ENCODE measurements around the gene CADPS2. TPM values are rescaled to one million over a fixed set of nuclear protein-coding genes. Genes with fewer than 3 reads are reported as not detected.
A peak's percentile ranks its signal among the peaks of the same experiment; 100 is the strongest.

The CADPS2 gene
- total RNA-seq, 2 donors from 2014 or later, result 4.3 to 11.7 TPM

GRCh38 chr7:122300211-122300932 lies 585.9 kb downstream of the CADPS2 start:
- no peaks in the 10 kb centered on the region for H3K4me1 ChIP-seq (ENCODE audit: control insufficient read depth, insufficient read depth, low read length)
- H3K27ac Mint-ChIP-seq, result no peak overlapping the region
- H3K4me3 Mint-ChIP-seq, result peak overlapping the region; percentile 70
- H3K36me3 ChIP-seq (ENCODE audit: control insufficient read depth, insufficient read depth, low read length), result no peaks in the 10 kb centered on the region
- peaks cover 98% of the 10 kb centered on the region for H3K27me3 ChIP-seq (ENCODE audit: control insufficient read depth, insufficient read depth, low read length, poor library complexity, severe bottlenecking)
- H3K4me3 ChIP-seq (ENCODE audit: low read length), result peak overlapping the region; percentile 74
- peaks cover 96% of the 10 kb centered on the region for H3K27me3 Mint-ChIP-seq (ENCODE audit: insufficient read depth)
- 1 to 2% methylated on average over 18 to 43 of the region's 43 CpGs for WGBS, 2 experiments (ENCODE audit: insufficient coverage in 1 of 2, insufficient read length in 1 of 2)
- no peaks in the 10 kb centered on the region for H3K9me3 Mint-ChIP-seq
- H3K27ac ChIP-seq (ENCODE audit: low read depth, low read length), result no peak overlapping the region
- H3K9ac ChIP-seq (ENCODE audit: extremely low read depth, low read length, poor library complexity, severe bottlenecking), result no peak overlapping the region
- no peaks in the 10 kb centered on the region for H3K9me3 ChIP-seq (ENCODE audit: control insufficient read depth, low read length)
- TF ChIP-seq CTCF (conservative IDR thresholded peaks at IDR 0.05), result no peak
- peaks cover 26% of the 10 kb centered on the region for H3K4me1 Mint-ChIP-seq
- peak; percentile 78 for DNase-seq
- H3K36me3 Mint-ChIP-seq (ENCODE audit: low read depth), result no peaks in the 10 kb centered on the region

GRCh38 chr7:122299624-122300210 lies 586.5 kb downstream of the CADPS2 start:
- no peaks in the 10 kb centered on the region for H3K9me3 ChIP-seq (ENCODE audit: control insufficient read depth, low read length)
- H3K36me3 ChIP-seq (ENCODE audit: control insufficient read depth, insufficient read depth, low read length), result no peaks in the 10 kb centered on the region
- Mint-ChIP-seq H3K4me3 (peak overlapping the region; percentile 70), H3K27me3 (ENCODE audit: insufficient read depth) (peaks cover 94% of the 10 kb centered on the region), H3K9me3 (no peaks in the 10 kb centered on the region), H3K36me3 (ENCODE audit: low read depth) (no peaks in the 10 kb centered on the region), H3K27ac (no peak overlapping the region), H3K4me1 (peaks cover 23% of the 10 kb centered on the region)
- peak; percentile 79 for DNase-seq
- no peak for TF ChIP-seq CTCF (conservative IDR thresholded peaks at IDR 0.05)
- H3K27me3 ChIP-seq (ENCODE audit: control insufficient read depth, insufficient read depth, low read length, poor library complexity, severe bottlenecking), result peaks cover 94% of the 10 kb centered on the region
- H3K4me1 ChIP-seq (ENCODE audit: control insufficient read depth, insufficient read depth, low read length), result no peaks in the 10 kb centered on the region
- peak overlapping the region; percentile 74 for H3K4me3 ChIP-seq (ENCODE audit: low read length)
- no peak overlapping the region for H3K27ac ChIP-seq (ENCODE audit: low read depth, low read length)
- WGBS, 2 experiments (ENCODE audit: insufficient coverage in 1 of 2, insufficient read length in 1 of 2), result 6 to 7% methylated on average over 22 to 32 of the region's 32 CpGs
- no peak overlapping the region for H3K9ac ChIP-seq (ENCODE audit: extremely low read depth, low read length, poor library complexity, severe bottlenecking)

- no peaks in the 10 kb centered on the region for H3K36me3 Mint-ChIP-seq (ENCODE audit: low read depth)
- H3K27me3 ChIP-seq (ENCODE audit: control insufficient read depth, insufficient read depth, low read length, poor library complexity, severe bottlenecking), result peaks cover 84% of the 10 kb centered on the region
- H3K4me1 ChIP-seq (ENCODE audit: control insufficient read depth, insufficient read depth, low read length), result no peaks in the 10 kb centered on the region
- H3K9ac ChIP-seq (ENCODE audit: extremely low read depth, low read length, poor library complexity, severe bottlenecking), result no peak overlapping the region
- no peaks in the 10 kb centered on the region for H3K9me3 Mint-ChIP-seq
- no peak overlapping the region for H3K27ac ChIP-seq (ENCODE audit: low read depth, low read length)
- TF ChIP-seq CTCF (conservative IDR thresholded peaks at IDR 0.05), result no peak
- no peaks in the 10 kb centered on the region for H3K9me3 ChIP-seq (ENCODE audit: control insufficient read depth, low read length)
- no peak overlapping the region for H3K4me3 Mint-ChIP-seq
- no peak overlapping the region for H3K4me3 ChIP-seq (ENCODE audit: low read length)
- WGBS, 2 experiments (ENCODE audit: insufficient coverage in 1 of 2, insufficient read length in 1 of 2), result 83 to 90% methylated on average over 2 of the region's 2 CpGs
- peaks cover 13% of the 10 kb centered on the region for H3K4me1 Mint-ChIP-seq
- no peaks in the 10 kb centered on the region for H3K36me3 ChIP-seq (ENCODE audit: control insufficient read depth, insufficient read depth, low read length)
- no peak for DNase-seq
- H3K27ac Mint-ChIP-seq, result no peak overlapping the region
- H3K27me3 Mint-ChIP-seq (ENCODE audit: insufficient read depth), result peaks cover 83% of the 10 kb centered on the region
These were observed 587.6 kb downstream of the CADPS2 start for GRCh38 chr7:122298618-122299017.
